Ammon's horn (tissue), 1 donor: ENCODE measurements around the gene TEX52.
A peak's percentile ranks its signal among the peaks of the same experiment; 100 is the strongest.
"Not testable (repeated sequence)": the region's sequence is repeated elsewhere in the genome, so short reads cannot be mapped to it uniquely, and the experiment has no call there.

Experiments
- DNase-seq: peaks from one replicate; pipeline ENCODE4 v3.0.0-alpha.2; 2016; ENCODE audit warnings: low spot score

TEX52 gene

DNA sequence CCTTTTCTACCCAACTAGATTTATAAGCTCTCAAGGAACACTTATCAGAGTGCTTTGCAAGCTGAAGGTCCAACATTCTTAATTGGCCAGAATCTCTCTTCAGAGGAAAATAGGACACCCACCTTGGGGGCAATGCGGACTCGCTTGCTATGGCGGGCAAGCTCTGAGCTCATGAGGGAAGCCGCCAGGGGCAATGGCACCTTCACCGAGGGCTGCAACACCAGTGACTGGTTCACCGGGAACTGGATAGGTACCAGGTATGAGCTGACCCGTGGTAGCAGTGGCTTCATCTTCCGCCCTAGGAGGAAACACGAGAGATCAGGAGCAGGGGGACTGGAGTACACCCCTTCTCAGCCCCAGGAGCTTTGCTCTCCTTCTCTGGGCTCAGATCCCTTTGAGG lies 7.4 kb upstream of the TEX52 start:
- DNase-seq = no peak

GRCh38 chr12:2863402-2863801 lies 6.6 kb upstream of the TEX52 start:
- DNase-seq = not testable (repeated sequence)

- DNase-seq = no peak
These were observed 6.0 kb upstream of the TEX52 start for GRCh38 chr12:2862876-2863275.

DNA sequence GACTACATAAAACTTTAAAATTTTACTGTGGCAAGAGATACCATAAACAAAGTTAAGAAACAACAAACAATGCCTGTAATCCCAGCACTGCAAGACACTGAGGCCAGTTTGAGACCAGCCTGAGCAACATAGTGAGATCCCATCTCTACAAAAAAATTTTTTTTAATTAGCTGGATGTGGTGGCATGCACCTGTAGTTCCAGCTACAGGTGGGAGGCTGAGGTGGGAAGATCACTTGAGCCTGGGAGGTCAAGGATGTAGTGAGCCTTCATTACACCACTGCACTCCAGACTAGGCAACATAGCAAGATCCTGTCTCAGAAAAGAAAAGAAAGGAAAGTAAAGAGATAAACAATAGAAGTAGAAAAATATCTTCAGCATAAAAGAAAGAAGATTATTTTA lies 3.3 kb upstream of the TEX52 start:
- no peak for DNase-seq

DNA sequence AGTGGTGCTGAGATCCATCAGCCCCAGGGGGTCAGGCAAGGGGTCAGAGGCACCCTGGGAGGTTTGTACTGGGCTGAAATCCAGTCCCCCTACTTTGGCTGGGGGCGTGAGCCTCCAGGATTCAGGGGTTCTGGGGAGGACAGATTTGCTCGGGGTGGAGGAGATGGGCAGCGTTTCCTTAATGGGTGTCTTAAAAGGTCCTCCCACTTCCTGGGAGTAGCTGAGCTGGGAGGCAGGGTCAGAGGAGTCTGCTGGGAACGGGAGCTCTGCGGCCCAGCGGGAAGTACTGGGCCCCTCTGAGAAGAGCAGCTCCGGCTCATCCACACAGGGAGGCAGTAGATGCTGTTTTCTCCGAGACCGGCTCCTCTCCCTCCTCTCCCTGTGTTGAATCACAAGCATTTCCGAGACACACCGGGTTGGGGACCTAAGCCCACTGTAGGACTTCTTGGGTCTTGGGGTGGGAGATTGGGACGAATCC lies 2.1 kb upstream of the TEX52 start:
- no peak for DNase-seq

DNA sequence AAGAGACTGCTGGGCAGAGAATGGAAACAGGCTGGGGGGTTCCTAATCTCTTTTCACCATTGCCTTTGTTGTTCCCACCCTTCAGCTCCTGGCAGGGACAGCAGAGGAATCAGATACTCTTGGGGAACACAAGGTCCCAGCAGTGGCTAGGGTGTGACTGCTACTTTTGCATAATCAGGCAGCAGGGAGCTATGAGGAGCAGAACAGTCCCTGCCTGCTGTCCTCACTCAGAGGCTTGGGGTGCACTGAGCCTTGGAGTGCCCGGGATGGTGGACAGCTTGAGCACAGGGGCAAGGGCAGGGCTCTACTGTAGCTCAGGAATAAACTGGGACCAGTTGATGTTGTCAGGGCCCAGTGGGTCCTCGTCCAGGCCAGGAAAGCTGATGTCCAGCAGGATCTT lies 1.5 kb upstream of the TEX52 start:
- DNase-seq = no peak

DNA sequence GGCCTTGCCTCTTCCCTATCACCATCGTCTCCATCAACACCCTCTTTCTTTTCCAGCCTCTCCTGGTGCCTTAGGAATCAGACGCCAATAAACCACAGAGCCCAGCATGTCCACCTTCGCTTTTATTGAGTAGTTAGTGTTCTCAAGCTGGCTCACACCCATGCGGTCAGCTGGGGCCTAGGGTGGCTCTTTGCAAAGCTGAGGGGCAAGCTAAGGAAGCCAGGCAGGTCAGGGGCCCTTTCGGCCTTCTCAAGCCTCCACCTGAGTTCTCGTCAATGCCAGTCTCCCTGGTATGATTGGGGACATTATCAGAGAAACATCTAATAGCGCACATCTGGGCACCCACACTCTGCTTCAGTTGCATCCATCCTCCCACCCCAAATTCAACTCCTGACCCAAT lies 737 bp upstream of the TEX52 start:
- DNase-seq = no peak

- DNase-seq = no peak
These were observed 788 bp downstream of the TEX52 start for GRCh38 chr12:2856051-2856450.

- no peak for DNase-seq
These were observed 1.3 kb downstream of the TEX52 start for GRCh38 chr12:2855546-2855945.

- DNase-seq = no peak
These were observed 2.0 kb downstream of the TEX52 start for GRCh38 chr12:2854669-2855453.

- DNase-seq = peak; percentile 85
These were observed 3.2 kb downstream of the TEX52 start for GRCh38 chr12:2853626-2854025.

- DNase-seq = no peak
These were observed 4.9 kb downstream of the TEX52 start for GRCh38 chr12:2851931-2852330.

- DNase-seq = no peak
These were observed 11.6 kb downstream of the TEX52 start for GRCh38 chr12:2845280-2845679.

GRCh38 chr12:2844786-2845185 lies 12.1 kb downstream of the TEX52 start:
- DNase-seq = no peak

- DNase-seq = no peak
These were observed 13.9 kb downstream of the TEX52 start for GRCh38 chr12:2842948-2843347.

- DNase-seq = no peak
These were observed 15.7 kb downstream of the TEX52 start for GRCh38 chr12:2841056-2841650.

GRCh38 chr12:2836574-2836973 lies 20.3 kb downstream of the TEX52 start:
- DNase-seq = no peak

GRCh38 chr12:2835691-2836403 lies 21.0 kb downstream of the TEX52 start:
- no peak for DNase-seq

- DNase-seq = peak; percentile 82
These were observed 22.0 kb downstream of the TEX52 start, which contains the start of gene NRIP2 for GRCh38 chr12:2834581-2835491. Gene NRIP2 (minus strand): TSS chr12:2835035. CDS start chr12:2834983, 52 bp downstream.

DNA sequence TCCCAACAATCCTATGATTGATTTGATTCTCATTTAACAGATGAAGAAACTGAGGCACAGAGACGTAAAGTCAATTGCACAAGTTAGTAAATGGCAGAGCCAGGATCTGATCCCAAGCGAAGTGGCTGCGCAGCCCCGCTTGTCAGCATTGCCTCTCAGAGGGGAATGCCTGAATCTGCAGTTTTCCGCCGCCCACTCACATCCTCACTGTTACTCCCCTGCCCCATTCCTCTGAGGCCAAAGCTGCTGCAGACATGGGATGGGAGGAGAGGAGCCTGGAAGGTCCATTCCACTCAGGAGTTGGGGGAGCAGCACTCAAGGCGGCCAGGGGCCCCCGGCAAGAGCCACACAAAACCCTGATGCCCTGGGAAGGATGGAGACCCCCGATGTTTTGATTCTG lies 23.0 kb downstream of the TEX52 start:
- no peak for DNase-seq

DNA sequence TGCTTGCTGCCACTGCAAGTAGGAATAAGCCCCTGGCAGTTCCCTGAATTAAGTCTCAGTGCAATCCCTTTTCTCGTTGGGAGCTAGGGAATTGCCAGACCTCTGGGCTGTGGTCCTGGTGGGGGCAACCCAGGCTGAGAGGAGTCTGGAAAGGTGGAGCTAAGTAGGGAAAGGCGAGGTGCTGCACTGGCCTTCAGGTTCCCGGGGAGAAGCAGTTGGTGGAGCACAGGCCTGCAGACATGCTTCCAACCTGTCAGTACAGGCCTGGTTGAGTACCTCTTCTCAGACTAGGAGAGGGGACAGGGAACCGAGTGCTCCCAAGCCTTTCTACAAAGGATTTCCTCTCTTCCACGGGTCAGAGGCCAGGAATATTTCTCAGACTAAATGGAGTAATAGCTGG lies 23.5 kb downstream of the TEX52 start:
- no peak for DNase-seq
